GM19238 (cell line): ENCODE measurements around the gene CLNK.
A peak's percentile ranks its signal among the peaks of the same experiment; 100 is the strongest.
"Not testable (repeated sequence)": the region's sequence is repeated elsewhere in the genome, so short reads cannot be mapped to it uniquely, and the experiment has no call there.

ENCODE experiments used
- DNase-seq: peaks from one replicate; pipeline ENCODE4 v3.0.0; 2011; ENCODE audit warnings: low spot score; ENCODE audit not compliant: insufficient read length

CLNK gene

DNA sequence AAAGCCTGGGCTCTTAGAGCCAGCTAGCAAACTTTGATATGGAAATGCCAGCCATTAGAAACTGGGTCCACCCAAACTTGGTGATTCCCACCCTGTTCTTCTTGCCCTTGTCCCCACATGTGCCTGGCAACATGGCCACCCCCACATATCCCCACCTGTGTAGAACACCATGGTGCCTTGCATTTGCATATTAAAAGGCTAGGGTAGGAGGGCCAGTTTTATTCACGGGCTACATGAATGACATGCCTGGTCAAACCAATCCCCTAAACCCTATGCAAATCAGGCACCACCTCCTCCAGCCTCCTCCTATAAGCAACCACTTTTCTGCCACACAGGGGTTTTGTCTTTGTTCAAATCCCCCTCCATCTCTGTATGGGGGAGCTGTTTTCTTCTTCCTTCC, 104.9 kb downstream of the CLNK start:
- no peak for DNase-seq

DNA sequence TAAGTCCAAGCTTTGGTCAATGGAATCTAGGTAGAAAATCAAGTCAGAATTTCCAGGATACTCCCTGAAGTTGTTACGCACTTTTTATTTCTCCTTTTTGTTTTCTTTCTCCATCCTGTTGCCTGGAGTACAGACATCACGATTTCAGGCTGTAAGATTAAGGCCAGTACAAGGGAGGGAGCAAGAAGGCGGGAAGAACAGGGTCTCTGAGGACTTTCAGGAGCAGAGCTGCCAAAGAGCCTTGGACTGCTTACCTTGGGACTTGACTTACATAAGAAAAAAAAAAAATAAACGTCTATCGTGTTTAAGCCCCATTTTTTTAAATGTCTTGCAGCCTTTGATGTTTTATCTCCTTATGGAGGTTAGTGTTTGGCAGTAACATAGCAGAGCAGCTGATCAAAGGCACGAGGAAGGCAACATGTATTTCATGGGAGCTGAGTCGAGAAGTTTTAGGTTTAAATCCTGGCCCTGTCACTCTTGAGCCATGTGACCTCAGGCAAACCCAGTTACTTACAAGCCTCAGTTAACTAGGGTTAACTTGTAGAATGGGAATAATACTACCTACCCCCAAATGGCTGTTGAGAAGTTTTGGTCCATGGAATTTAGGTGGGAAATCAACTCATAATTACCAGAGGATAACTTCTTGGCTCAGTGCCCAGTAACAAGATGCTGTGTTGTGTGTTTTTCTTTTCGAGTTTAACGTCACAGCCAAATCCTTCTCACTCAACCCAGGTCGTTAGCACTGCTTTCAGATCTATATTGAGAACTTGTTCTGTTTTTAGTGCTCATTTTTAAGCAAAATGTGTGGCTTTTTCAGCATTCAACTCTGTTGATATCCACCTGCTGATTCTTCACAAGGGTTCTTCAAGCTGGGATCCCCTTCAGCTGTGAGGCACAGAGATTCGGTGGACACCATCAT, 106.8 kb downstream of the CLNK start:
- DNase-seq = no peak

DNA sequence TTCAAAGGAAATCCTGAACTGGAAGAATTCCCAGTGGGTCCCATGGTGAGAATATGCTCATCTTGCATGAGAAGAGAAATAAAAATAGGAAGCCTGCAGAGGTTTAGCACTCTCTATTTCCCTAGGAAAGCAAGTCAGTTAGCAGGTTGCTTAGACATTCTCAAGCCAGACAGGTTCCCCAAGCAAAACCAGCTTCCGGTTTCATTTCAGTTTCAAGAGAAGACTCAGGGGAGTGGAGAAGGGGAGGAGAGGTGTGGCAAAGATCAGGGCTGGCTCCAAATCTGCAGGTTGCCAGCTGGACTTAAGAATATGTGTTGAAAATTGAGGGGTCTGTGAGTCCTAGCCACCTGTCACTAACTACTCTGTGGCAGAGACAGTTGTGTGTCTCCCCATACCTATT, 107.5 kb downstream of the CLNK start:
- peak; percentile 29 for DNase-seq

DNA sequence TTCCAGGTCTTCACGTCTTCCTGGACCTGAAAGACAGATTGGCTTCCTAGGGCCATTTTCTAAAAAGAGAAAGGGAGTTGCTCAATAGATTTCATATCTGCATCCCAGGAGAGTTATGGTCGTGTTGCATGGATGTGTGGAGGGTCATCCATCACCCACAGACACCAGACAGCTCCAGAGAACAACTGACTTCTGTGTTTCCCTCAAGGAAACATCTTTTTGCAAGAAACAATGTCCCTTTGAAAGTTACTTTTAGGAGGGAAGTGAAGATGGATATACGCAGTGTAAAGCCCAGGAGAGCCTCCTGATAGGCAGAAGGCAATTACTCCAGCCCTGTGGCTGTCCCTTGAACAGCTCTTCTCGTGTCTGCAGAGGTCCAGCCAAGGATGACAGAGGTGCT, 108.3 kb downstream of the CLNK start:
- no peak for DNase-seq

DNA sequence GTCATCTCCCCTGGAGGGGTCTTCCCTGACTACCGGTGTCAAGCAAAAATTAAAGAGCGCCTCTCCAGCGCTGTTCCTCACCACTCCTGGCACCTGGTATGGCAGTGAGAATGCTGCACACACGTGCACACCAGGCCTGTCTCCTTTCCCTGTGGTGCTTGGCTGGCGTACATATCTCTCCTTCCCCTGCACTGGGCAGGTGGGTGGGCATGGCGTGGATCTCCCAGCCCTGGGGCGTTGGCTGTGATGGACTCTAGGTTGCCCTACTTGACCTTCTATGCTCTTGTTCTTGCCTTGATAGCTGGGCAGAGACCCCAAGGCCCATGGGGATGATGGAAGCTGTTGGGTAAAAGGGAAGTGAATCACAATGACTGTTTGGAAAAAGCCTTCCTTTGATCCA, 109.2 kb downstream of the CLNK start:
- no peak for DNase-seq

DNA sequence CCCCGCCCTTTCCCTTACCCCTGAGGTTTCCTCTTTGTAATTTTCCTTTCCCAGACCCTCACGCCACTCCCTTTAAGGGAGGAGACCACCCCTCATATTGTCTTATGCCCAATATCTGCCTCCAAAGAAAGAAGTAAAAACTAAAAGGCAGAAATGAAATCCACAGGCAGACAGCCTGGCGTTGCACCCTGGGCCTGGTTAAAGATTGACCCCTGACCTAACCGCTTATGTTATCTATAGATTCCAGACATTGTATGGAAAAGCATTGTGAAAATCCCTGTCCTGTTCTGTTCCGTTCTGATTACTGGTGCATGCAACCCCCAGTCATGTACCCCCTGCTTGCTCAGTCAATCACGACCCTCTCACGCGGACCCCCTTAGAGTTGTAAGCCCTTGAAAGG, 110.0 kb downstream of the CLNK start:
- DNase-seq = not testable (repeated sequence)

DNA sequence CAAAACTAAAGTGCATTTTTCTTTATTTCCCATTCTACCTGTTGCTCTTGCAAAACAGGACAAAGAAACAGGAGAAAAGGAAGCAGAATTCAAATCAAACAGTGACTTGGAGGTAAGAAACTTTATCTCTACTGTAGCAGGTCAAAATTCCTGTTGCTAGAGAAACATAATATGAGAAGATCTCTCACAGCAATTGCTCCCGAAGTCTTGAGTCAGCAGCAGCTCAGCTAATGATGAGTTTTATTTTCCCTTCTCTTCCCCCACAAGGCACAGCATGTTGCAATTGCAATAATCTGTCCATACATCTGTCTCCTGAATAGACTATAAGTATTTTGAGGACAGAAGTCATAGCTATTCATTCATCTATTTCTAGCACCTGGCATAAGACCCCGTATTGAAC, 112.7 kb downstream of the CLNK start:
- DNase-seq = no peak

DNA sequence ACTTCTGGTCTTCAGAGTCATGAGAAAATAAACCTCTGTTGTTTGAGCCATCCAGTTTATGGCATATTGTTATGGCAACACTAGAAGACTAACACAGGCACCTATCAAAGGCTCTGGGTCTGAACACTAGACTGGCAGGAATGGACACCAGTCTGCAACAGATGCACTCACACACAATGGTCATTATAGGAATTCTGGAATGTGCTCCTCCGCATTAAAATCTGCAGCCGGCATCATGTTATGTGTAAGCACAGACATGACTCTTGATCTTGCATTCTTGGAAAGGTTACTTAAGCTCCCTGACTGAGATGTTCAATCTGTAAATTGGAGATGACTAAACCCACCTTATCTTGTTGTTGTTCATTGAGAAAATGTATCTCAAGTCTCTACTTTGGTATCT, 115.1 kb downstream of the CLNK start:
- DNase-seq = no peak

DNA sequence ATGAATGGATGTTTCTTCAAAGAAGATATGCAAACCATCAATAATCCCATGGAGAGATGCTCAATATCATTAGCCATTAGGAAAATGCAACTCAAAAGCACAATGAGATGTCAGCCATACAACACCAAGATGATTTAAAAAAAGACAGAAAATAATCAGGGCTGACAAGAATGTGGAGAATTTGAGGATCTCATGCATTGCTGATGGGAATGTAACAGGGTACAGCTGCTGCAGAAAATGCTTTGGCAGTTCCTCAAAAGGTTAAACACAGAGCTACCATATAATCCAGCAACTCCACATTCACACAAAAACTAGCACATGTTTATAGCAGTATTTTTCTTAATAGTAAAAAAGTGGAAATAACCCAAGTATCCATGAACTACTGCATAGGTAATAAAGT, 116.8 kb downstream of the CLNK start:
- no peak for DNase-seq

DNA sequence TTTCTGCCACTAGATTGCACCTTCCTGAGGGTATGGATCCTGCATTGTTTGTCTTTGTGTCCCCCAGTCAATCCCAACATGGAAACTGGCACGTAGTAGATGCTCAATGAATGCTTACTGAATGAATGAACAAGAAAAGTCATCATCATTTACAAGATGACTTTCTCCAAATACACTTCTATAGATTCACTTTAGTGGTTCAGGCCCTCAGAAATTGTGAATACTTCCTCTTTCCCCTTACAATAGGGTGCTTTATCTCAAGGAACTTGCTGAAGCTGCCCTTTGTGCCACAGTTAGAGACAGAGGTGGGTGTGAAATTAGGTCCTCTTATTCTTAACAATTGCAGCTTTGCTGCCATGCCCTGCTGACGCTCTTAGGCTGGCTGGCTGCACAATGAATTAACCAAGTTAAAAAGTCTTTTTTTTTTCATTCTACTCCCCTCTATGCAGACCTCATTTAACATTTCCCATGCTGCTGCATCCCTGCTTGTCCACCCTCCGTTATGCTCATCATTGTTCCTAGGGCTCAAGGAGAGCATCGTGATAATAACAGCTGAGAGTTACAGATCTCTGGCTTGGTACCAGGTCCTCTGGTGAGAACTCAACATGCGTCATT, 119.3 kb downstream of the CLNK start:
- no peak for DNase-seq

DNA sequence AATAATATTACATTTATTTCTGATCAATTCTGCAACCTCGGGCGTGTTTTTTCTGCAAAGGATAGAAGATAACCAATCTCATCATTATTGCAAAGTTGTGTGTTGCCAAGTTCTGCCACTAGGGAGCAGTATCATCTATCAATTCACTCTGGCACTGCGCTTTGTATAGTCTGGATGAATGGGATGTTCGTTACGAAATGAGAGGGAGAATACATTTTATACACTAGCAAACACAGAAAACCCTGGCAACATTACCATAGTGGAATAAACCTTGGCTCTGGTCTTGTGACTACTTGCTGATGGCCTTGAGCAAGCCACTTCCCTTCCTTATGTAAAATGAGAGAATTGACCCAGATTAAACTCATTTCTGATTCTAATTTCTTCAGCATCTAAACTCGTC, 129.9 kb downstream of the CLNK start:
- DNase-seq = no peak

DNA sequence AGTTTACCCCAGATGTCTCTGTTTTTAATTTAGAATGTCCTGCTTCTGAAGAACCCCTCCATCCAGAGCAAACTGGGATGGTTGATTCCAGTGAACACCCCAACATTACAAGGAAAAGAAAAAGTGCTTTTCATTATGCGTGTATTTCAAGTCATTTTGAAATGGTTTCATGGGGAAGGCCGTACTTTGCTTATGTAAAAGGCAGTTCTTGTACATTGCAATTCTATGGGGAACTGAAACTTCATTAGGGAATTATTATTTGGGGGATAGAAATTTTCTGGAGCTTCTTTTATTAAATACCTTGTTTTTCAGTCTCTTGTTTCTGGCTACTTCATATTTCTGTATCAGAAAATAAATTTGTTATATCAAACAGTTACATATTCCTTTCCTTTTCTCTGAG, 130.4 kb downstream of the CLNK start:
- DNase-seq = no peak

DNA sequence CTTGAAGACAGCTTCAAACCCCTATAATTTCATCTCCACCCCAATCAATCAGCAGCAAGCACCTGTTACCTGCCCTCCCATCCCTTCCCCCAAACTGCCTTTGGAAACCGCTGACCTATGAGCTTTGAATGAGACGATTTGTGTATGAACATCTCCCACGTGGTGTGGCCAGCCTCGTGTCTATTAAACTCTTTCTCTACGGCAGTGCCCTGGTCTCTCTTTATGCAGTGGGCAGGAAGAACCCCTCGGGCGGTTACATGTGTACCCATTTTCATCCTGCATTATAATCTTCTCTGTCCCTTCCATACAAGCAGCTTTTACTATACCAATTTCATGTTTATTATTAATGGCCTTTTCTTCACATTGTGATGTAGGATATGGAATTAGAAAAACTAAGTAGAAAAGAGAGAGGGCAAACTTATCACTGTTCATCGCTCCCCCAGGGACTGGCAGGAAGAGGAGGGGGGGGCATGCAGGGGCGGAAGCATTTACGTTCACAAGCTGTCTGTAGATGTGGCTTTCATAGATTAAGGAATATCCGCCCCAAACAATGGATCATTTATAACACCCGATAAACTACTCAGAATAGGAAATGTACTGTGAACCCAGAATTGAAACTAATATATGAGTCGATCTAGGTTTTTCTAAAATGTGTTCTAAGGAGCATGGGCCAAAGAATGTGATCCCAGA, 131.8 kb downstream of the CLNK start:
- no peak for DNase-seq

DNA sequence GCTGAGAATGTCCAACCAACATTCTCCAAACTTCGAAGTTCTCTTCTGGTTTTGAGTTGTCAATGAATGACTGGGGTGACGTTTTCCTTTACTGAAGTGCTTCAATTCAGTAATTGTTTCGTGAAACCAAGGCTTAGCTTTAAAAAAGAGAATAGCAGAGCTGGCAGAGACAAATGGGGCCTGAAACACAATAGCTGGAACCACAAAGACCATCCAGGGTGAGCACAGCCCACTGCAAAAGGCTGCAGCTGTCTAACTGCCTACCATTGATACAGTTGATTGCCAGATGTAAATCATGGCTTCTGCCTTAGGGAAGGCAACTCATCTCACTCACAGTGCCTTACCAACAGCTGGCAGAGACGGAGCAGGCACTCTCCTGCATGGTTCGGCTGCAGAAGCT, 148.7 kb downstream of the CLNK start:
- no peak for DNase-seq

DNA sequence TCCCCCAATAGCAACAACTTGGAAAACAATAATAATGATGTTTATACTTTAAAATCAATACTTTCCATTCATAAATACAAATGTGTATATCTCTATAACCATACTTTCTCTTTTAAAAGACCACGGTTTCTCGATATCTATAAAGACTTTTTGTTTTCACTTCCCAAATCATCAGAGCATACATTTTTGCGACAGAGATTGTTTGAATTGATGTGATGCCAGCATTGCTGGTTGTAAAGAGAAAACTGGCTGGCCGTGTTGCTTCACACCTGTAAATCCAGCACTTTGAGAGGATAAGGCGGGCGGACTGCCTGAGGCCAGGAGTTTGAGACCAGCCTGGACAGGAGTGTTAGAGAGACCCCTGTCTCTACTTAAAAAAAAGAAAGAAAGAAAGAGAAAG, 149.7 kb downstream of the CLNK start:
- DNase-seq = no peak

DNA sequence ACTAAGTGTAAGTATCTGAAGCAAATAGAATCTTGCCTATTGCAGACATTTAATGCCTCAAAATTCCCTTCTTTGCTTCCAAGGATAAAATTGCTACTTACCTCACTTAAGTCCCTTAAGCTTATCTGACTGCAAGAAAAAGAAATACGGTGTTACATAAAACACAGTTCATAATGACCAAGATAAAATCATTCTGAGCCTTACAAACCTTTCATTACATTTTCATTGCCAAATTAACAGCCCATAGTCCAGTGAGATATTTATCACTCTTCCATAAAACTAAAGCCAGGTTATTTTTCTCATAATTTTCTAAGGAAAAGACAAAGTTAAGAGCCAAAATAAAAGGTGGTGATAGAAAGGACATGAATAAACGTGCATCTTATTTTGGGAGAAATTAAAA, 152.4 kb downstream of the CLNK start:
- DNase-seq = no peak

DNA sequence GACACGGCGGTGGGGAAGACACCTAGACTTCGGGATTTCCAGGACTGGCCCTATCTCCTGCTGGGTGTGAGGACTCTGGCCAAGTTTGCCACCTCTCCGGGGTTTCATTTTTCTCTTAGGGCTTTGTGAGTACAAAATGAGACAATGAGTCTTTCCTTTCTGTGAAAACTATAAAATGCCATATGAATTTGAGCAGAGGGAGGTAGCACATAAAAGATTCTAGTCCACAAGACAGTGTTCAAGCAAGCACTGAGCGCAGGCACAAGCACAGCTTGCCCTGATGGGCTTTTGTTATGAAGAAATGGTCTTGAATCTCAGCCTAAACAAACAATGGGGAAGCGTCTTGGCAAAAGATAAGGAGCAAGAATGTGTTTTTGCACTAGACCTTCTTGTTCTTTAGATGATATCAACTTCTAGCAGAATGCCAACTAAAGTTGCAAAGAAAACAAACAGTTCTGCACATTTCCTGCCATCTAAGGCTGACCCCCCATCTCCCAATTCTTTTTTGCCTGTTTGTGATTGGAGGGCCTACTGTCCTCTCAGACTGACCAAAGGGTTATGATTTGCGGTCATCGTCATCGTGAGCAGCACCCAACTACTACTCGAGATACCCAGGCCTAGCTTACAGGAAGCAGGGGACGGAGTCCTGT, 154.3 kb downstream of the CLNK start:
- DNase-seq = no peak

DNA sequence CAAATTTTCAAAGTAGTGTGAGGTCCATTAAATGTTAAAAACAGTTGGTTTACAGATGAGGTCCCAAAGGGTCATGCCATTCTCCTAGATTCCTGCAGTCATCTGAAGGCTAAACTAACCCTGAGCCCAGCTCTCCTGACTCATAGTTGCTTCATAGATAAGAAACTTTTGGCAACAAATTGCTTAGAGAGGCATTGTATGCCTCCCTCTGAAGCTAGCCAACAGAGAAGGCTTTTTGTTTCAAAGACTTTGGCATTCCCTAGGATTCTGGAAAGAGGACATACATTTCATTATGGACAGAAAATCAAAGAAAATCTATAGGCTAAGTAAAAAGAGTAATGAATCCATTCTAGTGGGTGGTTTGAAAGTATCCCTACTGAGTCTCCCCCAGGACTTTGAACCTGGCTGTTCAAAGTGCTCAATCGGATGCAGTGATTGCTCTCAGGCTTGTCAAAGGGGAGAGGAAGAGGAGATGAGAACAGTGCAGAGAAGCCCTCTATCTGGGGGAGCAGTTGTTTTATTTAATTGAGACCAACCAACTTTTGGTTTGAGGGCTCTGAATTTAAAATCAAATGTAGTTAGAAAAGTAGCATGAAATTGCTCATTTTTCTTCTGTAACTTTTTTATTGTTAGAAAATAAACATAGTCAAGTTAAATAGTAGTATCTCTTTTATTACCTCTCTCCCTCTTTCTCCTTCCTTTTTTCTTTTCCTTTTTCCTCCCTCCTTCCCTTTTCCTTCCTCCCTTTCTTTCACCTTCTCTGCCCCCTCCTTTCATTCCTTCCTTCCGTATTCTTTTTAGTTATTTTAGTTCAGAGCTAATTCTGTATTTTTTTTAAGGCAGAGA, 155.1 kb downstream of the CLNK start:
- DNase-seq = no peak

DNA sequence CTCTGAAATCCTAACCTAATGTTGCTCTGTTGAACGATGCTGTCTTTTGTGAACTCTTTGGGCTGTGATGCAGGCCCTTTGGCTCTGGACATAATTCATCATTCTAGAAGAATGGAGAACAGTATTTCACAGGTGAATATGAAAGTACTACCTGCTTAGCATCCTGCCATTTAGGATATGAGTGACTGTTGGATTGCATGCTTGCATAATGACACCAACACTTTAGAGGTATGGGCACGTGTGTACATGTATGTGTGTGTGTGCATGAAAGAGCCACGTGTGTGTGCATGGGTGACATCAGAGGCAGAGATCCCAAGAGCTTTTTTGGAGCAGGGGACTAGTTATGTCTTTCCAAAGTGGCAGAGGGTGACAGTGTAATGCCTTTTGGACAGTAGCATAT, 157.1 kb downstream of the CLNK start:
- no peak for DNase-seq

DNA sequence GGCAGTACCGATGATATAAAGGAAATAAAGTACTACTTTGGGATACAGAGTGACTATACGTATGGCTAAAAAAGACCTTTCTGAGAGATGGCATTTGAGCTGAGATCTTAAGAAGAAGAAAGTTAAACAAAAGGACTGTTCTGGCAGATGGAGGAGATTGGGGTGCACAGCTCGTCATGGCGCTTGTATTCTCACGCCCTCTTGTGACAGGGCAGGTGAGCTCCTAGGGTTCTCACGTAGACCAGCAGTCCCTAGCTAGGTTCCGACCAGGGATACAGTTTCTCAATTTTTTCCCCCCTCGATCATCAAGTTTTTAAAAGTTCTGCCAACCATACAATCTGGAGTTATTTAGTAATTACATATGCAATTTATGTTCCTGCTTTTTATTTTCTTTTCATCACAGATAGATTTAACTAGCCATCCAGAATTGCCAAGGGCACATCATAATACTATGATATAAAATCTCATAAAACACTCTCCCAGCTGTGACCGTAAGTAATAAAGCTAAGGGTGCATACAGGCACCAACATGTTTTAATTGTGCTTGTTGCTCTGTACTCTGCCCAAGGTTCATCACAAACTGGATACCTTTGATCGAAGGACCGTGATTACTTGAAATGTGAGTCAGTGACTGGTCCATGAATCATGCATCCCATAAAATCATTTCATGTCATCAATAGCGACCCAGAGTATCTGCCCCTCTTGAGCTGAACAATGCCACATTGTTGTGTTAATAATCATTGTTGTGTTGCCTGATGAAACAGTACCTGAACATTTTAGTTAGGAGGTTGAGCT, 157.9 kb downstream of the CLNK start:
- DNase-seq = no peak
